ENCODE data around the gene PAXX. TPM values are rescaled to one million over a fixed set of nuclear protein-coding genes. Genes with fewer than 3 reads are reported as not detected.

PAXX gene
- total and polyA plus RNA-seq, 9 of the 15 experiments (the other 6 are each of a cell fraction or from before 2014, with no cell fraction given) = 1.2 to 175 (median 38.5) TPM

DNA sequence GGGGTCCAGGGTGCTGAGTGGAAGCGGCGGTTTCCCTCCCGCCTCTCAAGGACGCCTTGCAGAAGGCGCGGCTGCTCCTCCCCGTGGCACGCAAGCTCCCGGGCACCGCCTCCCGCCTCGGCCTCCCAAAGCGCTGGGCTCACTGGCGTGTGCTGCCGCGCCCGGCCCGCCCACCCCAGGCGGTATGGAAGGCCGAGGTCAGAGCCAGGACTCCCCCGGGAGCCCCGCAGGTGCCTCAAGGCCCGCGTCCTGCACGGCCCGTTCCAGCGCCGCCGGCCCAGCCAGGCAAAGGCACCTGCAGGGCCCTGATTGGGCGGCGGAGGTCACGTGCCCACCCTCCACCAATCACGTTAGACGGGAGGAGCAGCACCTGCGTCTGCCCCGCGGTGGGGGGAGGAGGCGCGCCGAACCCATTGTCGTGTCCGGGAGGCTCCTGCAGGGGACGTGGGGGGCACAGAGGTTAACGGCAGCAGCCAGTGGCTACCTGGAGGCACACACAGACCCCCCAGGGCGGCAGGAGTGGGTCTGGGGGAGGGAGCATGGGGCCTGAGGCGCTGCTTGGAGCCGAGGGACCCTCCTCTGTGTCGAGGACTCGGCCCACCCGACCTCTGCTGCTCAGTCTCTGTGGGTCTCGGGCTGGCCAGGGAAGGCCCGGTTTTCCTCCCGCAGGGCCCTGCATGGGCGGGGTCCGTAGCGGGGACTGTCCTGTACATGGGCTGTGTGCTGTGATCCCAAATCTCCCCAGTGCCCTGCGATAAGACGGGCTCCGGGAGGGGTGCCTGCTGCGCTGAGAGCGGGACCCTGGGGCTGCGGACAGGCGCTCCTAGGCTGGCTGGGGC is 42.2 kb upstream of the PAXX start (continued):
- TF ChIP-seq RERE (CRISPR knock-in tag; IDR thresholded peaks at IDR 0.05; ENCODE audit: borderline replicate concordance) = no peak
- TF ChIP-seq TRIM28 (IDR thresholded peaks at IDR 0.05) = no peak
- no peak for TF ChIP-seq RBM17 (IDR thresholded peaks at IDR 0.05; ENCODE audit: borderline replicate concordance, low read depth, low read length)
- no peak for TF ChIP-seq NFATC3 (IDR thresholded peaks at IDR 0.05)
- TF ChIP-seq HINFP (tag; conservative IDR thresholded peaks at IDR 0.05; ENCODE audit: low read depth) = no peak
- no peak for TF ChIP-seq NR4A1 (CRISPR knock-in tag; IDR thresholded peaks at IDR 0.05)
- TF ChIP-seq NR4A1 (tag; IDR thresholded peaks at IDR 0.05) = peak; percentile 60; the same call in 1 of the 2 replicates
- no peak for TF ChIP-seq TGIF2 (CRISPR knock-in tag; IDR thresholded peaks at IDR 0.05)
- no peak for TF ChIP-seq SMARCA4 (IDR thresholded peaks at IDR 0.05)
- peak; percentile 30; the same call in 1 of the 2 replicates for TF ChIP-seq GATAD2B (IDR thresholded peaks at IDR 0.05; ENCODE audit: borderline replicate concordance)
- no peak for TF ChIP-seq ZNF146 (CRISPR knock-in tag; IDR thresholded peaks at IDR 0.05; ENCODE audit: unreplicated experiment)
- TF ChIP-seq, protein P1, sequence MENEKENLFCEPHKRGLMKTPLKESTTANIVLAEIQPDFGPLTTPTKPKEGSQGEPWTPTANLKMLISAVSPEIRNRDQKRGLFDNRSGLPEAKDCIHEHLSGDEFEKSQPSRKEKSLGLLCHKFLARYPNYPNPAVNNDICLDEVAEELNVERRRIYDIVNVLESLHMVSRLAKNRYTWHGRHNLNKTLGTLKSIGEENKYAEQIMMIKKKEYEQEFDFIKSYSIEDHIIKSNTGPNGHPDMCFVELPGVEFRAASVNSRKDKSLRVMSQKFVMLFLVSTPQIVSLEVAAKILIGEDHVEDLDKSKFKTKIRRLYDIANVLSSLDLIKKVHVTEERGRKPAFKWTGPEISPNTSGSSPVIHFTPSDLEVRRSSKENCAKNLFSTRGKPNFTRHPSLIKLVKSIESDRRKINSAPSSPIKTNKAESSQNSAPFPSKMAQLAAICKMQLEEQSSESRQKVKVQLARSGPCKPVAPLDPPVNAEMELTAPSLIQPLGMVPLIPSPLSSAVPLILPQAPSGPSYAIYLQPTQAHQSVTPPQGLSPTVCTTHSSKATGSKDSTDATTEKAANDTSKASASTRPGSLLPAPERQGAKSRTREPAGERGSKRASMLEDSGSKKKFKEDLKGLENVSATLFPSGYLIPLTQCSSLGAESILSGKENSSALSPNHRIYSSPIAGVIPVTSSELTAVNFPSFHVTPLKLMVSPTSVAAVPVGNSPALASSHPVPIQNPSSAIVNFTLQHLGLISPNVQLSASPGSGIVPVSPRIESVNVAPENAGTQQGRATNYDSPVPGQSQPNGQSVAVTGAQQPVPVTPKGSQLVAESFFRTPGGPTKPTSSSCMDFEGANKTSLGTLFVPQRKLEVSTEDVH (IDR thresholded peaks at IDR 0.05; ENCODE audit: low read depth, partially characterized antibody) = no peak
- no peak for TF ChIP-seq SIRT6 (IDR thresholded peaks at IDR 0.05; ENCODE audit: low read depth, low read length)
- no peak for TF ChIP-seq NFRKB (IDR thresholded peaks at IDR 0.05; ENCODE audit: low read depth)
- TF ChIP-seq TBP (optimal IDR thresholded peaks at IDR 0.05; ENCODE audit: low read depth, low read length) = peak; percentile 53
- no peak for TF ChIP-seq ILF3 (IDR thresholded peaks at IDR 0.05; ENCODE audit: borderline replicate concordance)
- TF ChIP-seq RBBP5 (IDR thresholded peaks at IDR 0.05; ENCODE audit: borderline replicate concordance, insufficient read depth, low read length, poor library complexity, severe bottlenecking) = no peak
- TF ChIP-seq ADNP (tag; IDR thresholded peaks at IDR 0.05) = no peak
- no peak for TF ChIP-seq NR3C1 (CRISPR knock-in tag; IDR thresholded peaks at IDR 0.05)

All from K562 (cell line).